GM12878 (cell line): ENCODE data around the gene CFAP57. TPM values are rescaled to one million over a fixed set of nuclear protein-coding genes. Genes with fewer than 3 reads are reported as not detected.

Source experiments
- CTCF ChIP-seq, 3 experiments: IDR thresholded peaks in 2 of 3; conservative IDR thresholded peaks in 1 of 3; 2 replicates each; pipeline ENCODE4 v1.5.1; 2011; ENCODE audit warnings: low read depth in 3 of 3, low read length in 3 of 3, mild to moderate bottlenecking in 3 of 3, control low read depth in 2 of 3, moderate library complexity in 2 of 3, inconsistent platforms in 1 of 3, mixed read lengths in 1 of 3; ENCODE audit not compliant: control insufficient read depth in 2 of 3, insufficient read depth in 1 of 3; ENCODE audit errors: extremely low read depth in 1 of 3
- PRDM15 ChIP-seq: fragments of 450-650 bp; formaldehyde crosslinking; IDR thresholded peaks from 2 replicates; pipeline ENCODE4 v1.4.0; 2020; ENCODE audit warnings: mild to moderate bottlenecking, moderate library complexity
- ZBTB4 ChIP-seq: fragments of 450-650 bp; formaldehyde crosslinking; IDR thresholded peaks from 2 replicates; pipeline ENCODE4 v1.4.0; 2022; ENCODE audit warnings: mild to moderate bottlenecking, moderate library complexity
- polyA plus RNA-seq, 11 experiments: library from polyadenylated mRNA; depleted of rRNA in 4 of 11; unstranded in 6 of 11; stranded (reverse) in 5 of 11; fragments of >200 nt; fragmentation: Nextera tagmentation in 4 of 11; fragmentation: Illumina TruSeq in 1 of 11; extraction: Ambion mirVana in 4 of 11; extraction: Trizol in 1 of 11; gene quantifications; 1 replicate in 1 of 11; 2 replicates in 10 of 11; pipeline versions ENCODE4 v1.2.1 to v1.2.3, GENCODE V29; 2011 to 2016; ENCODE audit warnings: inconsistent platforms in 2 of 11, missing spikeins in 2 of 11, low read depth in 1 of 11
- total RNA-seq, 4 experiments: library from RNA; depleted of rRNA in 3 of 4; stranded (reverse); fragments of >200 nt in 3 of 4; fragmentation: Illumina TruSeq in 1 of 4; extraction: Trizol in 1 of 4; gene quantifications; 2 replicates each; pipeline versions ENCODE4 v1.2.1 to v1.2.3, GENCODE V29; 2013 to 2021

The CFAP57 gene
- total and polyA plus RNA-seq, 10 of the 15 experiments (the other 5 are each of a cell fraction or from before 2014, with no cell fraction given) = 0.45 to 4.8 (median 1.3) TPM

GRCh38 chr1:43165765-43166164 is 6.4 kb upstream of the CFAP57 start (continued):
- TF ChIP-seq PRDM15 (no peak), CTCF (IDR thresholded peaks at IDR 0.05 in 2 of 3, conservative IDR thresholded peaks at IDR 0.05 in 1 of 3; ENCODE audit: control insufficient read depth in 2 of 3, extremely low read depth in 1 of 3, insufficient read depth in 1 of 3, low read depth in 3 of 3, low read length in 3 of 3) (no peak), ZBTB4 (CRISPR knock-in tag) (no peak)
